GM23338 (cell line): ENCODE measurements around the gene ANP32E. TPM values are rescaled to one million over a fixed set of nuclear protein-coding genes. Genes with fewer than 3 reads are reported as not detected.

ENCODE experiments used
- ATAC-seq: fragments of 200-7000 bp; cut with Tn5 transposase; 3 replicates; pipeline ENCODE4 v1.9.1; 2020
- DNase-seq: peaks from one replicate; pipeline ENCODE4 v3.0.0-alpha.2; 2015; ENCODE audit warnings: low spot score
- H2AFZ ChIP-seq: fragments of 200-600 bp; sonication (generic); 2 replicates; pipeline ENCODE4 v1.8.0; 2016; ENCODE audit warnings: antibody characterized with exemption, mild to moderate bottlenecking, moderate library complexity
- H3F3A ChIP-seq: fragments of 200-600 bp; sonication (generic); replicated peaks from 2 replicates; pipeline ENCODE4 v1.8.0; 2017; ENCODE audit warnings: antibody characterized with exemption, mixed run types, low read depth
- H3K27ac ChIP-seq: fragments of 200-600 bp; sonication (generic); 2 replicates; pipeline ENCODE4 v1.6.1; 2016; ENCODE audit warnings: low read depth
- H3K27me3 ChIP-seq: fragments of 200-600 bp; sonication (generic); 2 replicates; pipeline ENCODE4 v1.8.0; 2016; ENCODE audit warnings: mild to moderate bottlenecking, mixed run types, moderate library complexity; ENCODE audit not compliant: insufficient read depth
- H3K36me3 ChIP-seq: fragments of 200-600 bp; sonication (generic); 2 replicates; pipeline ENCODE4 v1.8.0; 2016; ENCODE audit warnings: mild to moderate bottlenecking; ENCODE audit not compliant: insufficient read depth
- H3K4me1 ChIP-seq: fragments of 200-600 bp; sonication (generic); 2 replicates; pipeline ENCODE4 v1.8.0; 2016; ENCODE audit warnings: mild to moderate bottlenecking, moderate library complexity; ENCODE audit not compliant: insufficient read depth
- H3K4me2 ChIP-seq: fragments of 200-600 bp; sonication (generic); 2 replicates; pipeline ENCODE4 v1.7.1; 2017; ENCODE audit warnings: mixed run types
- H3K4me3 ChIP-seq: fragments of 200-600 bp; sonication (generic); 2 replicates; pipeline ENCODE4 v1.6.1; 2016; ENCODE audit warnings: mixed run types
- H3K79me2 ChIP-seq: fragments of 200-600 bp; sonication (generic); replicated peaks from 2 replicates; pipeline ENCODE4 v1.8.0; 2017; ENCODE audit warnings: mild to moderate bottlenecking; ENCODE audit not compliant: insufficient read depth
- H3K9me2 ChIP-seq: fragments of 200-600 bp; sonication (generic); 2 replicates; pipeline ENCODE4 v1.8.0; 2017; ENCODE audit not compliant: insufficient read depth
- H4K20me1 ChIP-seq: fragments of 200-600 bp; sonication (generic); replicated peaks from 2 replicates; pipeline ENCODE4 v1.8.0; 2017; ENCODE audit warnings: mild to moderate bottlenecking; ENCODE audit not compliant: insufficient read depth
- H3K27ac Mint-ChIP-seq: 2 replicates; pipeline ENCODE4 v1.8.0; 2020; ENCODE audit warnings: inconsistent platforms, mild to moderate bottlenecking, moderate library complexity, mixed read lengths
- H3K27me3 Mint-ChIP-seq: 3 replicates; pipeline ENCODE4 v1.8.0; 2022; ENCODE audit warnings: low read depth, mild to moderate bottlenecking, moderate library complexity, mixed read lengths, inconsistent platforms; ENCODE audit not compliant: insufficient read depth, poor library complexity
- H3K36me3 Mint-ChIP-seq: 3 replicates; pipeline ENCODE4 v1.8.0; 2021; ENCODE audit warnings: low read depth, mild to moderate bottlenecking, inconsistent platforms, moderate library complexity, mixed read lengths
- H3K4me1 Mint-ChIP-seq: 3 replicates; pipeline ENCODE4 v1.8.0; 2020; ENCODE audit warnings: mild to moderate bottlenecking, inconsistent platforms, mixed read lengths
- H3K4me3 Mint-ChIP-seq: 3 replicates; pipeline ENCODE4 v1.8.0; 2021; ENCODE audit warnings: moderate library complexity, mild to moderate bottlenecking, inconsistent platforms, mixed read lengths
- H3K9me3 Mint-ChIP-seq: 3 replicates; pipeline ENCODE4 v1.8.0; 2020; ENCODE audit warnings: moderate library complexity, mild to moderate bottlenecking, inconsistent platforms, mixed read lengths
- CREB1 ChIP-seq: fragments of 250-450 bp; sonication (Bioruptor Pico); IDR thresholded peaks from 2 replicates; pipeline ENCODE4 v1.5.0; 2020; ENCODE audit warnings: low read depth, mild to moderate bottlenecking, moderate library complexity
- EZH2 ChIP-seq: fragments of 200-600 bp; sonication (generic); IDR thresholded peaks from one replicate; pipeline ENCODE4 v1.8.0; 2017; ENCODE audit warnings: antibody characterized with exemption, mild to moderate bottlenecking, low read depth; ENCODE audit not compliant: unreplicated experiment
- EZH2phosphoT487 ChIP-seq: fragments of 200-600 bp; sonication (generic); IDR thresholded peaks from one replicate; pipeline ENCODE4 v1.8.1; 2018; ENCODE audit warnings: antibody characterized with exemption; ENCODE audit not compliant: unreplicated experiment
- NANOG ChIP-seq: IDR thresholded peaks from 2 replicates; pipeline ENCODE4 v1.6.1; 2016; ENCODE audit warnings: antibody characterized with exemption, borderline replicate concordance
- POLR2AphosphoS5 ChIP-seq: IDR thresholded peaks from 2 replicates; pipeline ENCODE4 v1.6.1; 2016; ENCODE audit warnings: antibody characterized with exemption, low read depth
- STAT1 ChIP-seq: IDR thresholded peaks from one replicate; pipeline ENCODE4 v1.6.1; 2016; ENCODE audit warnings: antibody characterized with exemption; ENCODE audit not compliant: unreplicated experiment
- ZNF114 ChIP-seq: fragments of 250-450 bp; sonication (Bioruptor Pico); IDR thresholded peaks from 2 replicates; pipeline ENCODE4 v1.5.0; 2020; ENCODE audit warnings: mild to moderate bottlenecking, moderate library complexity
- ZNF331 ChIP-seq: fragments of 250-450 bp; sonication (Bioruptor Pico); IDR thresholded peaks from 2 replicates; pipeline ENCODE4 v1.5.0; 2020; ENCODE audit warnings: low read depth, mild to moderate bottlenecking, moderate library complexity
- polyA plus RNA-seq: library from polyadenylated mRNA; unstranded; fragments of >200 nt; fragmentation: Nextera tagmentation; extraction: Ambion mirVana; gene quantifications from 2 replicates; pipeline ENCODE4 v1.2.1, GENCODE V29; 2016
- total RNA-seq: library from RNA; depleted of rRNA; stranded (reverse); fragments of >200 nt; shearing (Covaris generic); gene quantifications from 2 replicates; pipeline ENCODE4 v1.2.3, GENCODE V29; 2014
- TF ChIP-seq, protein P1 (sequence below): IDR thresholded peaks from one replicate; pipeline ENCODE4 v1.6.1; 2018; ENCODE audit warnings: antibody characterized with exemption; ENCODE audit not compliant: unreplicated experiment
- TF ChIP-seq, protein P2 (sequence below): IDR thresholded peaks from 2 replicates; pipeline ENCODE4 v1.6.1; 2016; ENCODE audit warnings: antibody characterized with exemption
- TF ChIP-seq, protein P3 (sequence below): fragments of 250-450 bp; sonication (Bioruptor Pico); IDR thresholded peaks from 2 replicates; pipeline ENCODE4 v1.5.0; 2020; ENCODE audit warnings: mild to moderate bottlenecking, moderate library complexity

ANP32E gene
- total and polyA plus RNA-seq, 2 experiments from 2014 or later: 88.6 to 257 TPM

DNA sequence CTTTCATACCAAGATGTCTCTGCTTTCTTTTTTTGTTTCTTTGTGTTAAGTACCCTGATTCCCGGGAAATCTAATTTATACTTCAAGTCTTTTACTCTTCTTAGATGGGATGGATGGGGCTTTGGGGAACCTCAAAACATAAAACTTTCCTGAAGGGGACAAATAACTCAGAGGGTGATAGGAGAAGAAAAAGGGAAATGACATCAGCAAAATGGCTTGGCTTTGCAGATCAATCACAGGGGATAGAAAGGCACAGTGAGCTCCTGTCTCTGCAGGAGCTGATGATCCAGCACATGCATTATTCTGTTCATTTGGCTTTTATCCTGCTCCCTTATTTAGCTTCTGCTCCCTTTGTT lies 20.3 kb upstream of the ANP32E start (continued):
- TF ChIP-seq, protein P1, sequence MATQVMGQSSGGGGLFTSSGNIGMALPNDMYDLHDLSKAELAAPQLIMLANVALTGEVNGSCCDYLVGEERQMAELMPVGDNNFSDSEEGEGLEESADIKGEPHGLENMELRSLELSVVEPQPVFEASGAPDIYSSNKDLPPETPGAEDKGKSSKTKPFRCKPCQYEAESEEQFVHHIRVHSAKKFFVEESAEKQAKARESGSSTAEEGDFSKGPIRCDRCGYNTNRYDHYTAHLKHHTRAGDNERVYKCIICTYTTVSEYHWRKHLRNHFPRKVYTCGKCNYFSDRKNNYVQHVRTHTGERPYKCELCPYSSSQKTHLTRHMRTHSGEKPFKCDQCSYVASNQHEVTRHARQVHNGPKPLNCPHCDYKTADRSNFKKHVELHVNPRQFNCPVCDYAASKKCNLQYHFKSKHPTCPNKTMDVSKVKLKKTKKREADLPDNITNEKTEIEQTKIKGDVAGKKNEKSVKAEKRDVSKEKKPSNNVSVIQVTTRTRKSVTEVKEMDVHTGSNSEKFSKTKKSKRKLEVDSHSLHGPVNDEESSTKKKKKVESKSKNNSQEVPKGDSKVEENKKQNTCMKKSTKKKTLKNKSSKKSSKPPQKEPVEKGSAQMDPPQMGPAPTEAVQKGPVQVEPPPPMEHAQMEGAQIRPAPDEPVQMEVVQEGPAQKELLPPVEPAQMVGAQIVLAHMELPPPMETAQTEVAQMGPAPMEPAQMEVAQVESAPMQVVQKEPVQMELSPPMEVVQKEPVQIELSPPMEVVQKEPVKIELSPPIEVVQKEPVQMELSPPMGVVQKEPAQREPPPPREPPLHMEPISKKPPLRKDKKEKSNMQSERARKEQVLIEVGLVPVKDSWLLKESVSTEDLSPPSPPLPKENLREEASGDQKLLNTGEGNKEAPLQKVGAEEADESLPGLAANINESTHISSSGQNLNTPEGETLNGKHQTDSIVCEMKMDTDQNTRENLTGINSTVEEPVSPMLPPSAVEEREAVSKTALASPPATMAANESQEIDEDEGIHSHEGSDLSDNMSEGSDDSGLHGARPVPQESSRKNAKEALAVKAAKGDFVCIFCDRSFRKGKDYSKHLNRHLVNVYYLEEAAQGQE: no peak
- TF ChIP-seq POLR2AphosphoS5: no peak
- TF ChIP-seq EZH2: no peak

- no peak for ATAC-seq
- Mint-ChIP-seq H3K4me1 (no peaks in the 10 kb centered on the region), H3K27ac (no peak overlapping the region), H3K4me3 (no peak overlapping the region), H3K9me3 (no peaks in the 10 kb centered on the region), H3K36me3 (no peaks in the 10 kb centered on the region), H3K27me3 (peaks cover 3% of the 10 kb centered on the region)
- no peak overlapping the region for H3K4me3 ChIP-seq
- no peaks in the 10 kb centered on the region for H3K27me3 ChIP-seq
- H4K20me1 ChIP-seq: no peaks in the 10 kb centered on the region
- H3K79me2 ChIP-seq: no peaks in the 10 kb centered on the region
- no peaks in the 10 kb centered on the region for H3K9me2 ChIP-seq
- no peaks in the 10 kb centered on the region for H3K36me3 ChIP-seq
- no peaks in the 10 kb centered on the region for H3F3A ChIP-seq
- no peak overlapping the region for H3K4me2 ChIP-seq
- no peak for DNase-seq
- no peaks in the 10 kb centered on the region for H3K4me1 ChIP-seq
- H2AFZ ChIP-seq: no peak overlapping the region
- H3K27ac ChIP-seq: no peak overlapping the region
- TF ChIP-seq STAT1 (no peak), CREB1 (no peak), EZH2phosphoT487 (no peak), NANOG (no peak), ZNF331 (CRISPR knock-in tag) (no peak), ZNF114 (CRISPR knock-in tag) (no peak)
- TF ChIP-seq, protein P2, sequence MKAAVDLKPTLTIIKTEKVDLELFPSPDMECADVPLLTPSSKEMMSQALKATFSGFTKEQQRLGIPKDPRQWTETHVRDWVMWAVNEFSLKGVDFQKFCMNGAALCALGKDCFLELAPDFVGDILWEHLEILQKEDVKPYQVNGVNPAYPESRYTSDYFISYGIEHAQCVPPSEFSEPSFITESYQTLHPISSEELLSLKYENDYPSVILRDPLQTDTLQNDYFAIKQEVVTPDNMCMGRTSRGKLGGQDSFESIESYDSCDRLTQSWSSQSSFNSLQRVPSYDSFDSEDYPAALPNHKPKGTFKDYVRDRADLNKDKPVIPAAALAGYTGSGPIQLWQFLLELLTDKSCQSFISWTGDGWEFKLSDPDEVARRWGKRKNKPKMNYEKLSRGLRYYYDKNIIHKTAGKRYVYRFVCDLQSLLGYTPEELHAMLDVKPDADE: no peak
- TF ChIP-seq, protein P1: no peak
- TF ChIP-seq, protein P3, sequence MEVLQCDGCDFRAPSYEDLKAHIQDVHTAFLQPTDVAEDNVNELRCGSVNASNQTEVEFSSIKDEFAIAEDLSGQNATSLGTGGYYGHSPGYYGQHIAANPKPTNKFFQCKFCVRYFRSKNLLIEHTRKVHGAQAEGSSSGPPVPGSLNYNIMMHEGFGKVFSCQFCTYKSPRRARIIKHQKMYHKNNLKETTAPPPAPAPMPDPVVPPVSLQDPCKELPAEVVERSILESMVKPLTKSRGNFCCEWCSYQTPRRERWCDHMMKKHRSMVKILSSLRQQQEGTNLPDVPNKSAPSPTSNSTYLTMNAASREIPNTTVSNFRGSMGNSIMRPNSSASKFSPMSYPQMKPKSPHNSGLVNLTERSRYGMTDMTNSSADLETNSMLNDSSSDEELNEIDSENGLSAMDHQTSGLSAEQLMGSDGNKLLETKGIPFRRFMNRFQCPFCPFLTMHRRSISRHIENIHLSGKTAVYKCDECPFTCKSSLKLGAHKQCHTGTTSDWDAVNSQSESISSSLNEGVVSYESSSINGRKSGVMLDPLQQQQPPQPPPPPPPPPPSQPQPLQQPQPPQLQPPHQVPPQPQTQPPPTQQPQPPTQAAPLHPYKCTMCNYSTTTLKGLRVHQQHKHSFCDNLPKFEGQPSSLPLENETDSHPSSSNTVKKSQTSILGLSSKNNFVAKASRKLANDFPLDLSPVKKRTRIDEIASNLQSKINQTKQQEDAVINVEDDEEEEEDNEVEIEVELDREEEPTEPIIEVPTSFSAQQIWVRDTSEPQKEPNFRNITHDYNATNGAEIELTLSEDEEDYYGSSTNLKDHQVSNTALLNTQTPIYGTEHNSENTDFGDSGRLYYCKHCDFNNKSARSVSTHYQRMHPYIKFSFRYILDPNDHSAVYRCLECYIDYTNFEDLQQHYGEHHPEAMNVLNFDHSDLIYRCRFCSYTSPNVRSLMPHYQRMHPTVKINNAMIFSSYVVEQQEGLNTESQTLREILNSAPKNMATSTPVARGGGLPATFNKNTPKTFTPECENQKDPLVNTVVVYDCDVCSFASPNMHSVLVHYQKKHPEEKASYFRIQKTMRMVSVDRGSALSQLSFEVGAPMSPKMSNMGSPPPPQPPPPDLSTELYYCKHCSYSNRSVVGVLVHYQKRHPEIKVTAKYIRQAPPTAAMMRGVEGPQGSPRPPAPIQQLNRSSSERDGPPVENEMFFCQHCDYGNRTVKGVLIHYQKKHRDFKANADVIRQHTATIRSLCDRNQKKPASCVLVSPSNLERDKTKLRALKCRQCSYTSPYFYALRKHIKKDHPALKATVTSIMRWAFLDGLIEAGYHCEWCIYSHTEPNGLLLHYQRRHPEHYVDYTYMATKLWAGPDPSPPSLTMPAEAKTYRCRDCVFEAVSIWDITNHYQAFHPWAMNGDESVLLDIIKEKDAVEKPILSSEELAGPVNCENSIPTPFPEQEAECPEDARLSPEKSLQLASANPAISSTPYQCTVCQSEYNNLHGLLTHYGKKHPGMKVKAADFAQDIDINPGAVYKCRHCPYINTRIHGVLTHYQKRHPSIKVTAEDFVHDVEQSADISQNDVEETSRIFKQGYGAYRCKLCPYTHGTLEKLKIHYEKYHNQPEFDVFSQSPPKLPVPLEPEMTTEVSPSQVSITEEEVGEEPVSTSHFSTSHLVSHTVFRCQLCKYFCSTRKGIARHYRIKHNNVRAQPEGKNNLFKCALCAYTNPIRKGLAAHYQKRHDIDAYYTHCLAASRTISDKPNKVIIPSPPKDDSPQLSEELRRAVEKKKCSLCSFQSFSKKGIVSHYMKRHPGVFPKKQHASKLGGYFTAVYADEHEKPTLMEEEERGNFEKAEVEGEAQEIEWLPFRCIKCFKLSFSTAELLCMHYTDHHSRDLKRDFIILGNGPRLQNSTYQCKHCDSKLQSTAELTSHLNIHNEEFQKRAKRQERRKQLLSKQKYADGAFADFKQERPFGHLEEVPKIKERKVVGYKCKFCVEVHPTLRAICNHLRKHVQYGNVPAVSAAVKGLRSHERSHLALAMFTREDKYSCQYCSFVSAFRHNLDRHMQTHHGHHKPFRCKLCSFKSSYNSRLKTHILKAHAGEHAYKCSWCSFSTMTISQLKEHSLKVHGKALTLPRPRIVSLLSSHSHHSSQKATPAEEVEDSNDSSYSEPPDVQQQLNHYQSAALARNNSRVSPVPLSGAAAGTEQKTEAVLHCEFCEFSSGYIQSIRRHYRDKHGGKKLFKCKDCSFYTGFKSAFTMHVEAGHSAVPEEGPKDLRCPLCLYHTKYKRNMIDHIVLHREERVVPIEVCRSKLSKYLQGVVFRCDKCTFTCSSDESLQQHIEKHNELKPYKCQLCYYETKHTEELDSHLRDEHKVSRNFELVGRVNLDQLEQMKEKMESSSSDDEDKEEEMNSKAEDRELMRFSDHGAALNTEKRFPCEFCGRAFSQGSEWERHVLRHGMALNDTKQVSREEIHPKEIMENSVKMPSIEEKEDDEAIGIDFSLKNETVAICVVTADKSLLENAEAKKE (CRISPR knock-in tag): no peak
Observed at GRCh38 chr1:150249936-150250335, 14.0 kb upstream of the ANP32E start.
